Measurements from ENCODE around the gene ZBTB12. TPM values are rescaled to one million over a fixed set of nuclear protein-coding genes. Genes with fewer than 3 reads are reported as not detected.
"Not testable (repeated sequence)": the region's sequence is repeated elsewhere in the genome, so short reads cannot be mapped to it uniquely, and the experiment has no call there.

Gene ZBTB12
- polyA plus RNA-seq, 3 donors: 0.11 TPM; not detected in 2

DNA sequence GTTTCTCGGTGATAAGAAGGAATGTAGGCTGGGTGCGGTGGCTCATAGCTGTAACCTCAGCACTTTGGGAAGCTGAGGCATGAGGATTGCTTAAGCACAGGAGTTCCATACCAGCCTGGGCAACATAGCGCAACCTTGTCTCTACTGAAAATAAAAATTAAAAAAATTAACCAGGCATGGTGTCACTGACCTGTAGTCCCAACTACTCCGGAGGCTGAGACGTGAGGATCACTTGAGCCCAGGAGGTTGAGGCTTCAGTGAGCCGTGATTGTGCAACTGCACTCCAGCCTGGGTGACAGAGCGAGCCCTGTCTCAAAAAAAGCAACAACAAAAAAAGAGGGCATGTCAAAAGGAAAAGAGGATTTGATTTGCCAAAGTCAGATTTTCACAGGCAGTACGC is 43.2 kb downstream of the ZBTB12 start:
- peaks cover 35 to 61% of the 10 kb centered on the region in 2 donors for H3K36me3 Mint-ChIP-seq
- Histone ChIP-seq H3K27me3 (ENCODE audit: control insufficient read depth in 2 of 2, insufficient read depth in 2 of 2, low read length in 2 of 2) (no peaks in the 10 kb centered on the region), H2AFZ (ENCODE audit: insufficient read depth, low read depth, low read length, poor library complexity, severe bottlenecking) (no peak overlapping the region), H3K4me3 (replicated peaks in 1 of 3; ENCODE audit: low read depth in 2 of 3, low read length in 3 of 3) (no peak overlapping the region), H4K20me1 (ENCODE audit: insufficient read depth, low read length) (peaks cover 6% of the 10 kb centered on the region), H3K36me3 (replicated peaks in 1 of 2; ENCODE audit: control insufficient read depth in 1 of 2, insufficient read depth in 2 of 2, low read length in 2 of 2) (peaks cover 36 to 47% of the 10 kb centered on the region in 2 donors), H3K27ac (ENCODE audit: low read depth in 1 of 2, low read length in 2 of 2) (no peak overlapping the region), H3K4me1 (ENCODE audit: control insufficient read depth in 1 of 2, insufficient read depth in 2 of 2, low read length in 2 of 2) (peaks cover 16 to 18% of the 10 kb centered on the region in 2 donors), H3K9ac (ENCODE audit: insufficient read depth, low read length, poor library complexity, severe bottlenecking) (no peak overlapping the region), H3K4me2 (replicated peaks; ENCODE audit: extremely low read depth, low read length, poor library complexity, severe bottlenecking) (no peak overlapping the region), H3K79me2 (ENCODE audit: insufficient read depth, low read length) (peaks cover 16% of the 10 kb centered on the region), H3K9me3 (replicated peaks in 1 of 2; ENCODE audit: control insufficient read depth in 1 of 2, insufficient read depth in 1 of 2, low read length in 2 of 2) (no peaks in the 10 kb centered on the region)
- intact Hi-C loops (cut with micrococcal nuclease): no loop called here
- TF ChIP-seq, protein P1, sequence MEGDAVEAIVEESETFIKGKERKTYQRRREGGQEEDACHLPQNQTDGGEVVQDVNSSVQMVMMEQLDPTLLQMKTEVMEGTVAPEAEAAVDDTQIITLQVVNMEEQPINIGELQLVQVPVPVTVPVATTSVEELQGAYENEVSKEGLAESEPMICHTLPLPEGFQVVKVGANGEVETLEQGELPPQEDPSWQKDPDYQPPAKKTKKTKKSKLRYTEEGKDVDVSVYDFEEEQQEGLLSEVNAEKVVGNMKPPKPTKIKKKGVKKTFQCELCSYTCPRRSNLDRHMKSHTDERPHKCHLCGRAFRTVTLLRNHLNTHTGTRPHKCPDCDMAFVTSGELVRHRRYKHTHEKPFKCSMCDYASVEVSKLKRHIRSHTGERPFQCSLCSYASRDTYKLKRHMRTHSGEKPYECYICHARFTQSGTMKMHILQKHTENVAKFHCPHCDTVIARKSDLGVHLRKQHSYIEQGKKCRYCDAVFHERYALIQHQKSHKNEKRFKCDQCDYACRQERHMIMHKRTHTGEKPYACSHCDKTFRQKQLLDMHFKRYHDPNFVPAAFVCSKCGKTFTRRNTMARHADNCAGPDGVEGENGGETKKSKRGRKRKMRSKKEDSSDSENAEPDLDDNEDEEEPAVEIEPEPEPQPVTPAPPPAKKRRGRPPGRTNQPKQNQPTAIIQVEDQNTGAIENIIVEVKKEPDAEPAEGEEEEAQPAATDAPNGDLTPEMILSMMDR (IDR thresholded peaks at IDR 0.05): no peak
- no peak for DNase-seq
- 73% methylated on average over 3 of the region's 8 CpGs for WGBS (ENCODE audit: insufficient coverage)
- peaks cover 0 to 5% (median 0%) of the 10 kb centered on the region in 7 donors for H3K9me3 Mint-ChIP-seq
- H3K4me3 Mint-ChIP-seq: no peak overlapping the region
- peaks cover 17% of the 10 kb centered on the region for H3K4me1 Mint-ChIP-seq
- peak overlapping the region in 1 of 7 donors; percentile 24 for H3K27ac Mint-ChIP-seq
- H3K27me3 Mint-ChIP-seq (ENCODE audit: low read depth in 3 of 3): peaks cover 0 to 2% (median 1%) of the 10 kb centered on the region in 3 donors

DNA sequence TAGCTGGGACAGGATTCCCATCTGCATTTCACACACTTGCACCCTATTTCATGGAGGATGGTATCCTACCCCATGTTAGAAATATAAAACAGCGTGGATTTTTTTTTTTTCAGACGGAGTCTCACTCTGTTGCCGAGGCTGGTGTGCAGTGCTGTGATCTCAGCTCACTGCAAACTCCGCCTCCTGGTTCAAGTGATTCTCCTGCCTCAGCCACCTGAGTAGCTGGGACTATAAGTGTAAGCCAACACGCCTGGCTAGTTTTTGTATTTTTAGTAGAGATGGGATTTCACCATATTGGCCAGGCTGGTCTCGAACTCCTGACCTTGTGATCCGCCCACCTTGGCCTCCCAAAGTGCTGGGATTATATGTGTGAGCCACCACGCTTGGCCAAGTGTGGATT is 44.1 kb downstream of the ZBTB12 start:
- intact Hi-C loops (cut with micrococcal nuclease); H3K4me3 Mint-ChIP-seq; H3K27me3 Mint-ChIP-seq (ENCODE audit: low read depth in 3 of 3); H3K9me3 Mint-ChIP-seq; H3K27ac Mint-ChIP-seq; H3K9me3 ChIP-seq (replicated peaks in 1 of 2; ENCODE audit: control insufficient read depth in 1 of 2, insufficient read depth in 1 of 2, low read length in 2 of 2); DNase-seq; H2AFZ ChIP-seq (ENCODE audit: insufficient read depth, low read depth, low read length, poor library complexity, severe bottlenecking); H3K27ac ChIP-seq (ENCODE audit: low read depth in 1 of 2, low read length in 2 of 2); H3K4me2 ChIP-seq (replicated peaks; ENCODE audit: extremely low read depth, low read length, poor library complexity, severe bottlenecking); H3K4me3 ChIP-seq (replicated peaks in 1 of 3; ENCODE audit: low read depth in 2 of 3, low read length in 3 of 3); H3K9ac ChIP-seq (ENCODE audit: insufficient read depth, low read length, poor library complexity, severe bottlenecking); H3K27me3 ChIP-seq (ENCODE audit: control insufficient read depth in 2 of 2, insufficient read depth in 2 of 2, low read length in 2 of 2); H4K20me1 ChIP-seq (ENCODE audit: insufficient read depth, low read length): not testable (repeated sequence)
- peaks cover 13% of the 10 kb centered on the region for H3K4me1 Mint-ChIP-seq
- peaks cover 16% of the 10 kb centered on the region for H3K79me2 ChIP-seq (ENCODE audit: insufficient read depth, low read length)
- H3K36me3 ChIP-seq (replicated peaks in 1 of 2; ENCODE audit: control insufficient read depth in 1 of 2, insufficient read depth in 2 of 2, low read length in 2 of 2): peaks cover 36 to 47% of the 10 kb centered on the region in 2 donors
- H3K4me1 ChIP-seq (ENCODE audit: control insufficient read depth in 1 of 2, insufficient read depth in 2 of 2, low read length in 2 of 2): peaks cover 9 to 11% of the 10 kb centered on the region in 2 donors
- peaks cover 35 to 63% of the 10 kb centered on the region in 2 donors for H3K36me3 Mint-ChIP-seq
- WGBS (ENCODE audit: insufficient coverage): 100% methylated on average over 6 of the region's 8 CpGs

DNA sequence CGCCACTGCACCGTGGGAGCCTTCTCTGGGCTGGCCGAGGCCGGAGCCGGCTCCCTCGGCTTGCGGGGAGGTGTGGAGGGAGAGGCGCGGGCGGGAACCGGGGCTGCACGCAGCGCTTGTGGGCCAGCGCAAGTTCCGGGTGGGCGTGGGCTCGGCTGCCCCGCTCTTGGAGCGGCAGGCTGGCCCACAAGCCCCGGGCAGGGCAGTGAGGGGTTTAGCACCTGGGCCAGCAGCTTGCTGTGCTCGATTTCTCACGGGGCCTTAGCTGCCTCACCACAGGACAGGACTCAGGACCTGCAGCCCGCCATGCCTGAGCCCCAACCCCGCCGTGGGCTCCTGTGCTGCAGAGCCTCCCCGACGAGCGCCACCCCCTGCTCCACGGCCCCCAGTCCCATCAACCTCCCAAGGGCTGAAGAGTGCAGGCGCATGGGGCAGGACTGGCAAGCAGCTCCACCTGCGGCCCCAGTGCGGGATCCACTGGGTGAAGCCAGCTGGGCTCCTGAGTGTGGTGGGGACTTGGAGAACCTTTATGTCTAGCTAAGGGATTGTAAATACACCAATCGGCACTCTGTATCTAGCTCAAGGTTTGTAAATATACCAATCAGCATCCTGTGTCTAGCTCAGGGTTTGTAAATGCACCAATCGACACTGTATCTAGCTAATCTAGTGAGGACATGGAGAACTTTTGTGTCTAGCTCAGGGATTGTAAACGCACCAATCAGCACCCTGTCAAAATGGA is 49.7 kb downstream of the ZBTB12 start:
- H4K20me1 ChIP-seq (ENCODE audit: insufficient read depth, low read length); H3K36me3 ChIP-seq (replicated peaks in 1 of 2; ENCODE audit: control insufficient read depth in 1 of 2, insufficient read depth in 2 of 2, low read length in 2 of 2); H3K27me3 ChIP-seq (ENCODE audit: control insufficient read depth in 2 of 2, insufficient read depth in 2 of 2, low read length in 2 of 2); H3K27me3 Mint-ChIP-seq (ENCODE audit: low read depth in 3 of 3); H3K27ac ChIP-seq (ENCODE audit: low read depth in 1 of 2, low read length in 2 of 2); H3K9me3 Mint-ChIP-seq; H3K27ac Mint-ChIP-seq; H2AFZ ChIP-seq (ENCODE audit: insufficient read depth, low read depth, low read length, poor library complexity, severe bottlenecking); intact Hi-C loops (cut with micrococcal nuclease); H3K4me2 ChIP-seq (replicated peaks; ENCODE audit: extremely low read depth, low read length, poor library complexity, severe bottlenecking); H3K9ac ChIP-seq (ENCODE audit: insufficient read depth, low read length, poor library complexity, severe bottlenecking); H3K9me3 ChIP-seq (replicated peaks in 1 of 2; ENCODE audit: control insufficient read depth in 1 of 2, insufficient read depth in 1 of 2, low read length in 2 of 2); H3K4me1 ChIP-seq (ENCODE audit: control insufficient read depth in 1 of 2, insufficient read depth in 2 of 2, low read length in 2 of 2); H3K4me3 ChIP-seq (replicated peaks in 1 of 3; ENCODE audit: low read depth in 2 of 3, low read length in 3 of 3); H3K4me3 Mint-ChIP-seq; H3K4me1 Mint-ChIP-seq; H3K79me2 ChIP-seq (ENCODE audit: insufficient read depth, low read length); DNase-seq: not testable (repeated sequence)
- 93% methylated on average over 19 of the region's 35 CpGs for WGBS (ENCODE audit: insufficient coverage)
- H3K36me3 Mint-ChIP-seq: peaks cover 4 to 23% of the 10 kb centered on the region in 2 donors

All from CD14-positive monocyte (primary cell).